Thyroid gland (tissue), 4 donors: ENCODE results near the gene KRT1.

Experiments used
- CTCF ChIP-seq, 6 experiments: fragments of 200-600 bp in 3 of 6; fragments of 450-650 bp in 3 of 6; sonication (generic) in 3 of 6; IDR thresholded peaks; one replicate each; pipeline ENCODE4 v1.5.1; 2016 to 2019; ENCODE audit warnings: antibody characterized with exemption in 6 of 6, mild to moderate bottlenecking in 2 of 6, inconsistent platforms in 1 of 6, moderate library complexity in 1 of 6
- POLR2A ChIP-seq, 2 donors: fragments of 450-650 bp; IDR thresholded peaks; one replicate each; pipeline ENCODE4 v1.6.1; 2017; ENCODE audit warnings: antibody characterized with exemption in 2 of 2, mild to moderate bottlenecking in 2 of 2, moderate library complexity in 1 of 2

- no peak for TF ChIP-seq CTCF (IDR thresholded peaks at IDR 0.05)
- TF ChIP-seq POLR2A (IDR thresholded peaks at IDR 0.05), result no peak
Observed at GRCh38 chr12:52628841-52629240, 51.4 kb downstream of the KRT1 start.
